ENCODE data around the gene KCNIP4. TPM values are rescaled to one million over a fixed set of nuclear protein-coding genes. Genes with fewer than 3 reads are reported as not detected.

KCNIP4 gene
- total and polyA plus RNA-seq, 2 of the 4 experiments (the other 2 are of a cell fraction): not detected

DNA sequence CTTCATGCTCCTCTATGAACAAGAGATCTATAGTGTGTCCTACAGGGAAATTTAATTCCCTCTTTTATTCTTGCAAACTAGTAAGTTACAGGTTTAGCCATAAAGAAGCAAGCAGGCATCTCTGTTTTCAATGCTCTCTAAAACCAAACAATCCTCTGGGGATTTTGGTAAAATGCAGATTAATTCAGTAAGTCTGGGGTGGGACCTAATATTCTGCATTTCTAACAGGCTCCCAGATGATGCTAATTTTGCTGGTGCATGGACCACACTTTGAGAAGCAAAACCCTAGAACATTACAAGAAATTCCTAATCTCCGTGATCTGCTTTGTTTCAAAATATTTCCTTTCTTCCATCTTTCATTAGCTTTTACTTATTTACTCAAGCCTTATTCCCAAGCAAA, 903.5 kb downstream of the KCNIP4 start:
- peaks cover 7% of the 10 kb centered on the region; the same call in 1 of the 2 replicates for H3K9me3 ChIP-seq (ENCODE audit: control insufficient read depth, insufficient read depth, low read length)
- H3K23ac ChIP-seq (ENCODE audit: low read depth, low read length): no peak overlapping the region
- DNase-seq (no peak), ATAC-seq (ENCODE audit: low read depth) (no peak)
- H4K5ac ChIP-seq (ENCODE audit: low read depth, low read length): no peak overlapping the region
- dilution Hi-C loops (cut with HindIII; ENCODE audit: low sequenced_read_pairs, unreplicated experiment) (no loop called here), in situ Hi-C loops (cut with MboI; ENCODE audit: low sequenced_read_pairs) (no loop called here), intact Hi-C loops (cut with micrococcal nuclease) (no loop called here)
- H3K4ac ChIP-seq (ENCODE audit: low read depth, low read length): no peak overlapping the region
- H3K4me2 ChIP-seq (ENCODE audit: low read depth, low read length): no peak overlapping the region
- BruUV-seq (replicated peaks): no TSS peak
- H2BK15ac ChIP-seq (ENCODE audit: low read depth, low read length): no peak overlapping the region
- no peak overlapping the region for H3K18ac ChIP-seq (ENCODE audit: low read depth, low read length)
- H3K36me3 ChIP-seq (ENCODE audit: control insufficient read depth, insufficient read depth, low read length): no peaks in the 10 kb centered on the region
- no peak overlapping the region for H2AK5ac ChIP-seq (ENCODE audit: low read depth, low read length)
- no peaks in the 10 kb centered on the region for H3K79me1 ChIP-seq (ENCODE audit: low read depth in 1 of 2, low read length in 2 of 2)
- POLR2A ChIA-PET (ENCODE audit: unreplicated experiment): no interaction called here
- no peak overlapping the region for H2BK20ac ChIP-seq (ENCODE audit: low read depth, low read length)
- WGBS, 2 experiments (ENCODE audit: extremely low coverage in 2 of 2, insufficient read length in 1 of 2): 40% methylated on average over 1 of the region's 1 CpG; no CpG with 5 or more reads in 1 of the 2 experiments
- H3K27me3 ChIP-seq (ENCODE audit: control insufficient read depth, insufficient read depth, low read length): no peaks in the 10 kb centered on the region
- no peak overlapping the region for H4K8ac ChIP-seq (ENCODE audit: low read depth in 2 of 2, low read length in 2 of 2)
- CTCF ChIA-PET: no interaction called here
- no peak overlapping the region for H3K9ac ChIP-seq (ENCODE audit: low read depth, low read length)
- H2BK120ac ChIP-seq (ENCODE audit: low read depth, low read length): no peak overlapping the region
- no peaks in the 10 kb centered on the region for H4K20me1 ChIP-seq (ENCODE audit: insufficient read depth, low read length)
- H2AK9ac ChIP-seq (replicated peaks; ENCODE audit: low read depth, low read length, poor library complexity): no peak overlapping the region
- TF ChIP-seq FOS (IDR thresholded peaks at IDR 0.05; ENCODE audit: low read depth, low read length) (no peak), MXI1 (IDR thresholded peaks at IDR 0.05; ENCODE audit: borderline replicate concordance, low read depth, low read length) (no peak), CEBPB (IDR thresholded peaks at IDR 0.05; ENCODE audit: low read depth, low read length) (no peak), USF2 (IDR thresholded peaks at IDR 0.05; ENCODE audit: low read depth, low read length) (no peak), SMC3 (IDR thresholded peaks at IDR 0.05; ENCODE audit: low read depth, low read length) (no peak), RCOR1 (IDR thresholded peaks at IDR 0.05; ENCODE audit: insufficient replicate concordance, low read length) (no peak), ELK1 (IDR thresholded peaks at IDR 0.05; ENCODE audit: borderline replicate concordance, low read depth, low read length) (no peak), CHD1 (IDR thresholded peaks at IDR 0.05; ENCODE audit: low read depth, low read length) (no peak), RFX5 (IDR thresholded peaks at IDR 0.05; ENCODE audit: low read depth, low read length) (no peak), MAFK (IDR thresholded peaks at IDR 0.05; ENCODE audit: low read depth, low read length) (no peak), RAD21 (IDR thresholded peaks at IDR 0.05; ENCODE audit: low read length) (no peak), POLR2A (IDR thresholded peaks at IDR 0.05; ENCODE audit: low read depth, low read length) (no peak), NFE2L2 (IDR thresholded peaks at IDR 0.05; ENCODE audit: low read depth, low read length) (no peak), MAZ (IDR thresholded peaks at IDR 0.05; ENCODE audit: borderline replicate concordance, low read depth, low read length) (no peak), BHLHE40 (IDR thresholded peaks at IDR 0.05; ENCODE audit: low read depth, low read length) (no peak)
- TF ChIP-seq, protein P1, sequence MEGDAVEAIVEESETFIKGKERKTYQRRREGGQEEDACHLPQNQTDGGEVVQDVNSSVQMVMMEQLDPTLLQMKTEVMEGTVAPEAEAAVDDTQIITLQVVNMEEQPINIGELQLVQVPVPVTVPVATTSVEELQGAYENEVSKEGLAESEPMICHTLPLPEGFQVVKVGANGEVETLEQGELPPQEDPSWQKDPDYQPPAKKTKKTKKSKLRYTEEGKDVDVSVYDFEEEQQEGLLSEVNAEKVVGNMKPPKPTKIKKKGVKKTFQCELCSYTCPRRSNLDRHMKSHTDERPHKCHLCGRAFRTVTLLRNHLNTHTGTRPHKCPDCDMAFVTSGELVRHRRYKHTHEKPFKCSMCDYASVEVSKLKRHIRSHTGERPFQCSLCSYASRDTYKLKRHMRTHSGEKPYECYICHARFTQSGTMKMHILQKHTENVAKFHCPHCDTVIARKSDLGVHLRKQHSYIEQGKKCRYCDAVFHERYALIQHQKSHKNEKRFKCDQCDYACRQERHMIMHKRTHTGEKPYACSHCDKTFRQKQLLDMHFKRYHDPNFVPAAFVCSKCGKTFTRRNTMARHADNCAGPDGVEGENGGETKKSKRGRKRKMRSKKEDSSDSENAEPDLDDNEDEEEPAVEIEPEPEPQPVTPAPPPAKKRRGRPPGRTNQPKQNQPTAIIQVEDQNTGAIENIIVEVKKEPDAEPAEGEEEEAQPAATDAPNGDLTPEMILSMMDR (conservative IDR thresholded peaks at IDR 0.05; ENCODE audit: low read depth, low read length): no peak
- no peak overlapping the region for H3K4me3 ChIP-seq (ENCODE audit: insufficient read depth, low read depth, low read length)
- no peak overlapping the region for H3K14ac ChIP-seq (replicated peaks; ENCODE audit: low read depth, low read length)
- H2AFZ ChIP-seq (replicated peaks; ENCODE audit: low read length, poor library complexity): no peak overlapping the region
- no peaks in the 10 kb centered on the region for H3K9me1 ChIP-seq (ENCODE audit: insufficient read depth, low read length)
- H3K27ac ChIP-seq (ENCODE audit: insufficient read depth, low read length): no peak overlapping the region
- no peak overlapping the region for H2BK5ac ChIP-seq (ENCODE audit: low read depth, low read length, poor library complexity, severe bottlenecking)
- no peak overlapping the region for H3K56ac ChIP-seq (ENCODE audit: extremely low read depth, insufficient read depth, low read length)
- H3K4me1 ChIP-seq (ENCODE audit: control insufficient read depth, insufficient read depth, low read length): no peaks in the 10 kb centered on the region
- no peak overlapping the region for H4K91ac ChIP-seq (ENCODE audit: insufficient read depth, low read depth, low read length)
